Stimulated activated CD8-positive, alpha-beta memory T cell treated with anti-CD3 and anti-CD28 coated beads, Interleukin-15, amount 100 ng/mL, for 48 hours (primary cell): ENCODE measurements around the gene TMEM129.
A peak's percentile ranks its signal among the peaks of the same experiment; 100 is the strongest.

Source experiments
- DNase-seq, 2 donors: peaks; one replicate each; pipeline ENCODE4 v3.0.0-alpha.2; 2020; ENCODE audit warnings: low read depth in 2 of 2

The TMEM129 gene

GRCh38 chr4:1758306-1759121 is 37.4 kb upstream of the TMEM129 start:
- no peak for DNase-seq

- DNase-seq, result no peak
These were observed 36.7 kb upstream of the TMEM129 start for GRCh38 chr4:1757836-1758235.

GRCh38 chr4:1756893-1757779 is 36.0 kb upstream of the TMEM129 start:
- DNase-seq, result no peak

- no peak for DNase-seq
These were observed 35.0 kb upstream of the TMEM129 start for GRCh38 chr4:1756079-1756478.

GRCh38 chr4:1755297-1755696 is 34.2 kb upstream of the TMEM129 start:
- DNase-seq, result no peak

- DNase-seq, result no peak
These were observed 33.2 kb upstream of the TMEM129 start for GRCh38 chr4:1754336-1754735.

GRCh38 chr4:1753697-1754311 is 32.7 kb upstream of the TMEM129 start:
- DNase-seq, result no peak

- no peak for DNase-seq
These were observed 32.2 kb upstream of the TMEM129 start for GRCh38 chr4:1753294-1753696.

- DNase-seq, result peak; percentile 18 to 30
These were observed 31.3 kb upstream of the TMEM129 start for GRCh38 chr4:1752284-1753041.

GRCh38 chr4:1751919-1752283 is 30.8 kb upstream of the TMEM129 start:
- DNase-seq, result no peak

- DNase-seq, result no peak
These were observed 30.2 kb upstream of the TMEM129 start for GRCh38 chr4:1751155-1751918.

- no peak for DNase-seq
These were observed 29.4 kb upstream of the TMEM129 start for GRCh38 chr4:1750381-1751154.

GRCh38 chr4:1749826-1750225 is 28.7 kb upstream of the TMEM129 start:
- DNase-seq, result no peak

GRCh38 chr4:1749370-1749769 is 28.2 kb upstream of the TMEM129 start:
- DNase-seq, result no peak

- peak; percentile 72 to 77 for DNase-seq
These were observed 27.4 kb upstream of the TMEM129 start for GRCh38 chr4:1748465-1748995.

GRCh38 chr4:1747603-1747967 is 26.5 kb upstream of the TMEM129 start:
- no peak for DNase-seq

GRCh38 chr4:1746919-1747602 is 25.9 kb upstream of the TMEM129 start:
- DNase-seq, result no peak

- DNase-seq, result peak; percentile 77 to 82
These were observed 25.2 kb upstream of the TMEM129 start for GRCh38 chr4:1746265-1746691.

GRCh38 chr4:1745697-1746096 is 24.6 kb upstream of the TMEM129 start:
- no peak for DNase-seq
